KMS-11 (cell line): Measurements from ENCODE around the gene MSH3.

Experiments
- H2AFZ ChIP-seq: fragments of 200-600 bp; sonication (generic); 2 replicates; pipeline ENCODE4 v1.6.1; 2016; ENCODE audit warnings: antibody characterized with exemption, mixed run types, low read depth
- H3K27ac ChIP-seq: fragments of 200-600 bp; sonication (generic); 2 replicates; pipeline ENCODE4 v1.6.1; 2016; ENCODE audit warnings: mild to moderate bottlenecking, mixed run types
- H3K27me3 ChIP-seq: fragments of 200-600 bp; sonication (generic); 2 replicates; pipeline ENCODE4 v1.6.1; 2017; ENCODE audit warnings: mild to moderate bottlenecking, low read depth, mixed run types, moderate library complexity; ENCODE audit not compliant: insufficient read depth
- H3K36me3 ChIP-seq: fragments of 200-600 bp; sonication (generic); 2 replicates; pipeline ENCODE4 v1.6.1; 2017; ENCODE audit warnings: mild to moderate bottlenecking, mixed run types; ENCODE audit not compliant: insufficient read depth
- H3K4me1 ChIP-seq: fragments of 200-600 bp; sonication (generic); 2 replicates; pipeline ENCODE4 v1.6.1; 2016; ENCODE audit warnings: mild to moderate bottlenecking, low read depth, mixed run types; ENCODE audit not compliant: poor library complexity, severe bottlenecking
- H3K4me2 ChIP-seq: fragments of 200-600 bp; sonication (generic); 2 replicates; pipeline ENCODE4 v1.7.0; 2016; ENCODE audit warnings: mild to moderate bottlenecking, mixed run types
- H3K4me3 ChIP-seq: fragments of 200-600 bp; sonication (generic); IDR thresholded peaks from 2 replicates; pipeline ENCODE4 v1.6.1; 2017; ENCODE audit warnings: low read depth, low read length, mixed read lengths; ENCODE audit not compliant: insufficient read depth
- H3K79me2 ChIP-seq: fragments of 200-600 bp; sonication (generic); 2 replicates; pipeline ENCODE4 v1.6.1; 2016; ENCODE audit warnings: low read depth, mixed run types; ENCODE audit not compliant: insufficient read depth
- H3K9ac ChIP-seq: fragments of 200-600 bp; sonication (generic); 2 replicates; pipeline ENCODE4 v1.6.1; 2016; ENCODE audit warnings: mild to moderate bottlenecking, mixed run types
- H4K20me1 ChIP-seq: fragments of 200-600 bp; sonication (generic); 2 replicates; pipeline ENCODE4 v1.6.1; 2016; ENCODE audit warnings: mild to moderate bottlenecking, mixed run types; ENCODE audit not compliant: insufficient read depth
- CTCF ChIP-seq: fragments of 200-600 bp; sonication (generic); conservative IDR thresholded peaks from 2 replicates; pipeline ENCODE4 v1.6.1; 2017; ENCODE audit warnings: low read depth, mild to moderate bottlenecking, antibody characterized with exemption, low read length, moderate library complexity, mixed read lengths

MSH3 gene

GRCh38 chr5:80863708-80864107 lies 209.3 kb downstream of the MSH3 start:
- Histone ChIP-seq H3K27ac (no peak overlapping the region), H3K79me2 (no peaks in the 10 kb centered on the region), H3K36me3 (no peaks in the 10 kb centered on the region), H3K4me2 (no peak overlapping the region), H3K4me1 (no peaks in the 10 kb centered on the region), H4K20me1 (no peaks in the 10 kb centered on the region), H3K9ac (no peak overlapping the region), H2AFZ (no peak overlapping the region), H3K4me3 (no peak overlapping the region), H3K27me3 (no peaks in the 10 kb centered on the region)
- TF ChIP-seq CTCF = no peak

DNA sequence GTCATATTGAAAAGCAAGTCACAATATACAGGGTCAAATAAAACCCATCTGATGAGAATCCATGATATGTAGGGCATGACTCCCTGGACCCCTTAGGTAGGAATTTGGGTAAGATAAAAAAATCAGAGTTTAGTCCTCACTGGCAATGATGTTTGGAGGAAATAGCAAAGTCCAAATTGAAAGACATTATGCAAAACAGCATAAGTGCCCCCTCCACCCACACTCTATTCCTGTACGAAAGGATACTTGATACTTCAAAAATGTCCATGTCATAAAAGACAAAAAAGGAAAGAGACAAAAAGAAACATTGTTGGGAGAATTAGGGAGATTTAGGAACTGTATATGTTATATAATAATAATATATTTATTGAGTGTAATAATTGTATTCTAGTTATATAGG lies 209.7 kb downstream of the MSH3 start:
- no peak overlapping the region for H3K4me2 ChIP-seq
- no peaks in the 10 kb centered on the region for H4K20me1 ChIP-seq
- no peak for TF ChIP-seq CTCF
- H3K27ac ChIP-seq = no peak overlapping the region
- no peaks in the 10 kb centered on the region for H3K79me2 ChIP-seq
- no peak overlapping the region for H3K4me3 ChIP-seq
- no peak overlapping the region for H2AFZ ChIP-seq
- no peaks in the 10 kb centered on the region for H3K4me1 ChIP-seq
- no peaks in the 10 kb centered on the region for H3K36me3 ChIP-seq
- H3K9ac ChIP-seq = no peak overlapping the region
- H3K27me3 ChIP-seq = no peaks in the 10 kb centered on the region

DNA sequence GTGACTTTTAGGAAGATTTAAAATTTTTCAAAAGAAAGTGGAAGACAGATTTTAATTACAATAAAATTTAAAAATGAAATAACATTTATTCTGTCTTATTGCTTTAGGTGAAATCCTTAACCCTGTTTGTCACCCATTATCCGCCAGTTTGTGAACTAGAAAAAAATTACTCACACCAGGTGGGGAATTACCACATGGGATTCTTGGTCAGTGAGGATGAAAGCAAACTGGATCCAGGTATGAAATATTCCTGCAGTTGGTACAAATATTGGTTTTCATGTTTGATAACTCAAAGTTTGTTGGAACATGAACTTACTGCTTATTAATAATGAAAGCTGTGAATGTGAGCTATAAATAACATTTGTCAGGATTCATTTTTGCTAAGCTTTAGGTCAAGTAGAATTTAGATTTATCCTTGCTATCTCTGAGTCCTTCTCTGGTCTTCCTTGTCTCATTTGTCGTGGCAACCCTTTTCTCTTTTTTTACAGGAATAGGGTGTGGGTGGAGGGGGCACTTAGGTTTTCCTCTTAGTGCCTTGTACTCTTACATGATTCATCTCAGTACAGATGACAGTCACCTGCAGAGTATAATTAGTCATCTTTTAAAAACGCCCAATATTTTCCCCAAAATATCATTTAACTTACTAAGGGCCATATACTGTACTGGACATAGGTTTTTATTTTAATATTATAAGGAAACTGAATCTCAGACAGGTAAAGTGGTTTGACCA lies 210.4 kb downstream of the MSH3 start:
- no peak overlapping the region for H2AFZ ChIP-seq
- H3K4me3 ChIP-seq = no peak overlapping the region
- H3K27me3 ChIP-seq = no peaks in the 10 kb centered on the region
- no peak overlapping the region for H3K9ac ChIP-seq
- H3K4me1 ChIP-seq = no peaks in the 10 kb centered on the region
- H3K79me2 ChIP-seq = no peaks in the 10 kb centered on the region
- no peaks in the 10 kb centered on the region for H3K36me3 ChIP-seq
- TF ChIP-seq CTCF = no peak
- H3K4me2 ChIP-seq = no peak overlapping the region
- no peaks in the 10 kb centered on the region for H4K20me1 ChIP-seq
- no peak overlapping the region for H3K27ac ChIP-seq

DNA sequence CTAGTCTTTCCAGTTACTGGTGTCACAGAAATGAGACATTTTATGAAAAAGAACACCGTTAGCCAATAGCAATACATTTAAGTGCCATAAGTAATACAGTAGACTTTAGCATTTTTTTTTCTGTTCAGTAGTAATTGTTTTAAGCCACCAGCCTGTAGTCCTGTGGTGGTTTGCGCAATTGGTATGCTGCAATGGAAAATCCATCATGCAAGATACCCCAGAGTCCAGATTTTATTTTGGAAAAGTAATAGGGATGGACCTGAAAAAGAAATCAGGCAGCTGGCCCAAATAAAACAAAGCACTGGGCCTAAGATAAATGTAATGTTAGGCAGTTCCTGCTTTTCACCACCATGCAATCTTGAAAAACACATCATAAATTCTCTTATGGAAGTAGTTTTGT lies 211.1 kb downstream of the MSH3 start:
- H3K4me3 ChIP-seq = no peak overlapping the region
- no peaks in the 10 kb centered on the region for H4K20me1 ChIP-seq
- no peaks in the 10 kb centered on the region for H3K79me2 ChIP-seq
- no peaks in the 10 kb centered on the region for H3K36me3 ChIP-seq
- no peaks in the 10 kb centered on the region for H3K27me3 ChIP-seq
- no peak overlapping the region for H3K4me2 ChIP-seq
- H3K9ac ChIP-seq = no peak overlapping the region
- no peak overlapping the region for H2AFZ ChIP-seq
- H3K4me1 ChIP-seq = no peaks in the 10 kb centered on the region
- TF ChIP-seq CTCF = no peak
- H3K27ac ChIP-seq = no peak overlapping the region
